OCI-LY3 (cell line): ENCODE measurements around the gene TRIM28.

Experiments
- CTCF ChIP-seq: fragments of 200-600, 300-600 bp; sonication (generic); IDR thresholded peaks from 2 replicates; pipeline ENCODE4 v1.5.1; 2014; ENCODE audit warnings: antibody characterized with exemption, low read length, low read depth
- EZH2phosphoT487 ChIP-seq: fragments of 200-600 bp; shearing (Covaris generic); IDR thresholded peaks from 2 replicates; pipeline ENCODE4 v1.6.1; 2018; ENCODE audit warnings: antibody characterized with exemption, mixed run types, low read depth

- no peak for TF ChIP-seq CTCF
- TF ChIP-seq EZH2phosphoT487 = no peak
These were observed 33.6 kb upstream of the TRIM28 start for GRCh38 chr19:58510084-58510862.
